ENCODE results near the gene OR51A7.
"Not testable (repeated sequence)": the region's sequence is repeated elsewhere in the genome, so short reads cannot be mapped to it uniquely, and the experiment has no call there.

The OR51A7 gene

GRCh38 chr11:4903484-4903883 is at the start of gene OR51A7:
TSS of gene OR51A7 (plus strand) at chr11:4903783. CDS start at chr11:4907370, 3,587 bp downstream.
- no peak for DNase-seq

GRCh38 chr11:4854286-4854685 is 49.3 kb upstream of the OR51A7 start:
- DNase-seq: not testable (repeated sequence)

- no peak for DNase-seq
Measured at GRCh38 chr11:4862447-4863236, 40.9 kb upstream of the OR51A7 start.

- DNase-seq: no peak
Measured at GRCh38 chr11:4863876-4864275, 39.7 kb upstream of the OR51A7 start.

- no peak for DNase-seq
Measured at GRCh38 chr11:4865855-4866254, 37.7 kb upstream of the OR51A7 start.

- DNase-seq: no peak
Measured at GRCh38 chr11:4881188-4881587, 22.4 kb upstream of the OR51A7 start.

GRCh38 chr11:4881860-4882500 is 21.6 kb upstream of the OR51A7 start, which contains the start of gene OR51T1:
TSS of gene OR51T1 (plus strand) at chr11:4881900. CDS start at chr11:4881900, 0 bp downstream.
- DNase-seq: no peak

- no peak for DNase-seq
Measured at GRCh38 chr11:4882543-4882942, 21.0 kb upstream of the OR51A7 start.

GRCh38 chr11:4884361-4884760 is 19.2 kb upstream of the OR51A7 start:
- no peak for DNase-seq

GRCh38 chr11:4886186-4886585 is 17.4 kb upstream of the OR51A7 start:
- DNase-seq: no peak

GRCh38 chr11:4887591-4887990 is 16.0 kb upstream of the OR51A7 start:
- no peak for DNase-seq

GRCh38 chr11:4890279-4890678 is 13.3 kb upstream of the OR51A7 start:
- no peak for DNase-seq

- DNase-seq: peak; percentile 0
Measured at GRCh38 chr11:4891996-4892640, 11.5 kb upstream of the OR51A7 start.

GRCh38 chr11:4916581-4916980 is 13.0 kb downstream of the OR51A7 start:
- DNase-seq: no peak

- DNase-seq: no peak
Measured at GRCh38 chr11:4919250-4919649, 15.7 kb downstream of the OR51A7 start, which contains the start of gene OR51G2. TSS of gene OR51G2 (minus strand) at chr11:4919350. CDS start at chr11:4915663, 3,687 bp downstream.

- DNase-seq: no peak
Measured at GRCh38 chr11:4921796-4922195, 18.2 kb downstream of the OR51A7 start.

GRCh38 chr11:4922304-4922703 is 18.7 kb downstream of the OR51A7 start:
- DNase-seq: no peak

- no peak for DNase-seq
Measured at GRCh38 chr11:4924239-4924638, 20.7 kb downstream of the OR51A7 start, which contains the start of gene OR51G1. TSS of gene OR51G1 (minus strand) at chr11:4924339. CDS start at chr11:4924339, 0 bp downstream.

GRCh38 chr11:4926608-4927007 is 23.0 kb downstream of the OR51A7 start:
- DNase-seq: no peak

- DNase-seq: no peak
Measured at GRCh38 chr11:4932751-4933150, 29.2 kb downstream of the OR51A7 start.

- no peak for DNase-seq
Measured at GRCh38 chr11:4936745-4937144, 33.2 kb downstream of the OR51A7 start.

- DNase-seq: no peak
Measured at GRCh38 chr11:4947505-4947904, 43.9 kb downstream of the OR51A7 start, which contains the start of gene OR51A4. TSS of gene OR51A4 (minus strand) at chr11:4947605. CDS start at chr11:4947100, 505 bp downstream.

GRCh38 chr11:4955613-4956012 is 52.0 kb downstream of the OR51A7 start, which contains the start of gene OR51A2:
TSS of gene OR51A2 (minus strand) at chr11:4955713. CDS start at chr11:4955713, 0 bp downstream.
- not testable (repeated sequence) for DNase-seq

Measured in NCI-H2171 treated with DMSO at 0.1 percent for 48 hours (cell line).